HepG2 (cell line): ENCODE data around the gene SMURF1. TPM values are rescaled to one million over a fixed set of nuclear protein-coding genes. Genes with fewer than 3 reads are reported as not detected.

Experiments used
- ATAC-seq: fragments of 200-7000 bp; cut with Tn5 transposase; 3 replicates; pipeline ENCODE4 v1.9.1; 2020; ENCODE audit warnings: mild to moderate bottlenecking, moderate library complexity
- BruUV-seq: library from RNA; stranded (reverse); fragments of 400-500 nt; replicated peaks from 2 replicates; lab custom pipeline; 2021; lab: Mats Ljungman, UMichigan
- CTCF ChIA-PET: fragments of 300-600 bp; formaldehyde crosslinking; extraction: SDS; loops from one replicate; lab custom pipeline; 2021; ENCODE audit warnings: low total read pairs, inconsistent platforms, low intra/inter-chr PET ratio; lab: Yijun Ruan, JAX
- POLR2A ChIA-PET: fragments of 350-600 bp; sonication (Branson Sonifier 250); formaldehyde crosslinking; loops from one replicate; lab custom pipeline; 2020; ENCODE audit warnings: antibody characterized with exemption, inconsistent platforms; lab: Yijun Ruan, JAX
- DNase-seq: peaks from one replicate; pipeline ENCODE4 v3.0.0-alpha.2; 2015; ENCODE audit warnings: low spot score
- FAIRE-seq: peaks from 3 replicates; lab custom pipeline; 2011; peaks lifted over from hg19 to GRCh38; lab: Jason Lieb, UNC
- H2AFZ ChIP-seq: one replicate; pipeline ENCODE4 v1.6.1; 2011; ENCODE audit warnings: low read length, inconsistent platforms
- H3K27ac ChIP-seq: fragments of 300-600 bp; 3 replicates; pipeline ENCODE4 v1.8.0; 2011; ENCODE audit warnings: mixed run types, mild to moderate bottlenecking, mixed read lengths, low read length, inconsistent platforms; ENCODE audit not compliant: insufficient read depth; ENCODE audit errors: extremely low read length
- H3K27me3 ChIP-seq, 2 experiments: fragments of 200-600 bp in 1 of 2; 2 replicates in 1 of 2; 3 replicates in 1 of 2; pipeline versions ENCODE4 v1.6.0 to v1.8.0; 2011; ENCODE audit warnings: low read length in 2 of 2, mild to moderate bottlenecking in 2 of 2, moderate library complexity in 2 of 2, inconsistent platforms in 1 of 2; ENCODE audit not compliant: insufficient read depth in 2 of 2, control insufficient read depth in 1 of 2
- H3K36me3 ChIP-seq, 2 experiments: fragments of 200-600 bp in 1 of 2; replicated peaks in 1 of 2; 2 replicates in 1 of 2; 3 replicates in 1 of 2; pipeline versions ENCODE4 v1.5.1 to v1.8.0; 2011; ENCODE audit warnings: low read length in 2 of 2, inconsistent platforms in 1 of 2; ENCODE audit not compliant: insufficient read depth in 2 of 2, control insufficient read depth in 1 of 2
- H3K4me1 ChIP-seq: 2 replicates; pipeline ENCODE4 v1.5.1; 2012; ENCODE audit warnings: low read length, inconsistent platforms; ENCODE audit not compliant: insufficient read depth
- H3K4me2 ChIP-seq: 2 replicates; pipeline ENCODE4 v1.6.0; 2011; ENCODE audit warnings: low read depth, low read length, inconsistent platforms
- H3K4me3 ChIP-seq, 3 experiments: fragments of 200-600 bp in 1 of 3; sonication (generic), shearing (Covaris generic) in 1 of 3; replicated peaks in 1 of 3; 2 replicates each; pipeline ENCODE4 v1.5.1; 2011 to 2016; ENCODE audit warnings: low read length in 3 of 3, inconsistent platforms in 2 of 3, low read depth in 2 of 3, mild to moderate bottlenecking in 2 of 3, control low read depth in 1 of 3, mixed read lengths in 1 of 3; ENCODE audit not compliant: insufficient read depth in 1 of 3
- H3K79me2 ChIP-seq: one replicate; pipeline ENCODE4 v1.6.1; 2011; ENCODE audit warnings: low read length, inconsistent platforms; ENCODE audit not compliant: insufficient read depth
- H3K9ac ChIP-seq: 2 replicates; pipeline ENCODE4 v1.6.0; 2011; ENCODE audit warnings: mild to moderate bottlenecking, low read depth, low read length, inconsistent platforms; ENCODE audit not compliant: insufficient read depth
- H3K9me3 ChIP-seq: 2 replicates; pipeline ENCODE4 v1.5.1; 2012; ENCODE audit warnings: mild to moderate bottlenecking, low read length
- H4K20me1 ChIP-seq: 2 replicates; pipeline ENCODE4 v1.6.0; 2011; ENCODE audit warnings: inconsistent platforms, mild to moderate bottlenecking, low read length, moderate library complexity; ENCODE audit not compliant: insufficient read depth
- EP300 ChIP-seq, 3 experiments: sonication (generic) in 1 of 3; formaldehyde crosslinking in 1 of 3; IDR thresholded peaks; 2 replicates each; pipeline versions ENCODE4 v1.5.1 to v1.6.1; 2011 to 2020; ENCODE audit warnings: low read depth in 2 of 3, low read length in 2 of 3, borderline replicate concordance in 1 of 3, improper control_type of control experiment in 1 of 3, mild to moderate bottlenecking in 1 of 3, missing genetic modification reagents in 1 of 3, moderate library complexity in 1 of 3
- FOXO1 ChIP-seq: sonication (generic); formaldehyde crosslinking; IDR thresholded peaks from 2 replicates; pipeline ENCODE4 v1.4.0; 2020; ENCODE audit warnings: missing genetic modification reagents
- GATA4 ChIP-seq: sonication (generic); IDR thresholded peaks from 2 replicates; pipeline ENCODE4 v1.6.1; 2016; ENCODE audit warnings: antibody characterized with exemption, low read depth, borderline replicate concordance
- NR2F6 ChIP-seq, 2 experiments: IDR thresholded peaks; 2 replicates each; pipeline ENCODE4 v1.6.1; 2016; ENCODE audit warnings: antibody characterized with exemption in 1 of 2, mild to moderate bottlenecking in 1 of 2
- RARA ChIP-seq: IDR thresholded peaks from 2 replicates; pipeline ENCODE4 v1.6.1; 2016; ENCODE audit warnings: missing genetic modification reagents, missing compliant biosample characterization
- RFXANK ChIP-seq: IDR thresholded peaks from 2 replicates; pipeline ENCODE4 v1.6.1; 2016
- SRSF1 ChIP-seq: fragments of 200-400 bp; formaldehyde crosslinking; optimal IDR thresholded peaks from 2 replicates; pipeline ENCODE3; 2017; ENCODE audit warnings: mild to moderate bottlenecking, low read depth, low read length, moderate library complexity
- SYNCRIP ChIP-seq: fragments of 200-400 bp; formaldehyde crosslinking; IDR thresholded peaks from 2 replicates; pipeline ENCODE4 v1.6.1; 2018; ENCODE audit warnings: mild to moderate bottlenecking, low read depth, low read length; ENCODE audit not compliant: insufficient read depth
- U2AF2 ChIP-seq: fragments of 200-400 bp; formaldehyde crosslinking; IDR thresholded peaks from 2 replicates; pipeline ENCODE4 v1.6.1; 2017; ENCODE audit warnings: low read depth, mild to moderate bottlenecking, low read length
- ZFP36L1 ChIP-seq: sonication (generic); formaldehyde crosslinking; IDR thresholded peaks from 2 replicates; pipeline ENCODE4 v1.8.0; 2022; ENCODE audit warnings: mild to moderate bottlenecking, missing genetic modification reagents, moderate library complexity
- ZFP82 ChIP-seq: sonication (generic); formaldehyde crosslinking; IDR thresholded peaks from 2 replicates; pipeline ENCODE4 v1.5.1; 2020; ENCODE audit warnings: mild to moderate bottlenecking, missing genetic modification reagents, borderline replicate concordance
- ZNF230 ChIP-seq: sonication (generic); formaldehyde crosslinking; IDR thresholded peaks from 2 replicates; pipeline ENCODE4 v1.4.0; 2020; ENCODE audit warnings: mild to moderate bottlenecking, missing genetic modification reagents
- ZNF253 ChIP-seq: sonication (generic); formaldehyde crosslinking; IDR thresholded peaks from 2 replicates; pipeline ENCODE4 v1.8.0; 2022; ENCODE audit warnings: mild to moderate bottlenecking, missing genetic modification reagents, borderline replicate concordance
- ZNF543 ChIP-seq: sonication (generic); formaldehyde crosslinking; IDR thresholded peaks from 2 replicates; pipeline ENCODE4 v1.4.0; 2020; ENCODE audit warnings: mild to moderate bottlenecking, missing genetic modification reagents
- ZNF572 ChIP-seq: sonication (generic); formaldehyde crosslinking; IDR thresholded peaks from 2 replicates; pipeline ENCODE4 v1.5.1; 2020; ENCODE audit warnings: mild to moderate bottlenecking, missing genetic modification reagents
- ZNF629 ChIP-seq: sonication (generic); formaldehyde crosslinking; conservative IDR thresholded peaks from 2 replicates; pipeline ENCODE4 v1.5.0; 2020; ENCODE audit warnings: missing genetic modification reagents
- ZNF709 ChIP-seq: sonication (generic); formaldehyde crosslinking; IDR thresholded peaks from 2 replicates; pipeline ENCODE4 v1.5.0; 2020; ENCODE audit warnings: mild to moderate bottlenecking, missing genetic modification reagents
- ZZZ3 ChIP-seq: sonication (generic); formaldehyde crosslinking; IDR thresholded peaks from 2 replicates; pipeline ENCODE4 v1.4.0; 2020; ENCODE audit warnings: missing genetic modification reagents, mild to moderate bottlenecking, borderline replicate concordance
- WGBS: methylation state at CpG from one replicate; pipeline ENCODE4 v1.1.6; 2017; ENCODE audit warnings: low lambda C conversion rate; 5-methylcytosine and 5-hydroxymethylcytosine counted together
- in situ Hi-C: cut with HindIII; loops from 2 replicates; pipeline ENCODE4 v1.10.0; 2017; ENCODE audit warnings: low pct_unique_long_range_greater_than_20kb; ENCODE audit not compliant: extremely low pct_ligation_motif_present
- intact Hi-C: fragments of 100-400 bp; cut with micrococcal nuclease; formaldehyde crosslinking; loops from one replicate; pipeline ENCODE4 v1.10.0; 2022; ENCODE audit not compliant: unreplicated experiment
- polyA plus RNA-seq, 8 experiments: library from polyadenylated mRNA; depleted of rRNA in 3 of 8; stranded (reverse) in 7 of 8; unstranded in 1 of 8; fragments of >200 nt; fragmentation: Illumina TruSeq in 4 of 8; extraction: Trizol in 4 of 8; gene quantifications; 2 replicates each; pipeline versions ENCODE4 v1.2.1 to v1.2.3, GENCODE V29; 2011 to 2016; ENCODE audit warnings: low read depth in 4 of 8, missing spikeins in 1 of 8, mixed read lengths in 1 of 8; ENCODE audit not compliant: insufficient read depth in 1 of 8
- total RNA-seq, 5 experiments: library from RNA; depleted of rRNA; stranded (reverse); fragments of >200 nt; fragmentation: Illumina TruSeq; extraction: Trizol; gene quantifications; 2 replicates each; pipeline ENCODE4 v1.2.3, GENCODE V29; 2016; ENCODE audit warnings: low read depth in 1 of 5
- TF ChIP-seq, protein P1 (sequence below): sonication (generic); formaldehyde crosslinking; conservative IDR thresholded peaks from 2 replicates; pipeline ENCODE4 v1.4.0; 2020; ENCODE audit warnings: missing genetic modification reagents

SMURF1 gene
- total and polyA plus RNA-seq, 2 of the 13 experiments (the other 11 are each of a cell fraction or from before 2014, with no cell fraction given): 8.3 to 11.1 TPM

DNA sequence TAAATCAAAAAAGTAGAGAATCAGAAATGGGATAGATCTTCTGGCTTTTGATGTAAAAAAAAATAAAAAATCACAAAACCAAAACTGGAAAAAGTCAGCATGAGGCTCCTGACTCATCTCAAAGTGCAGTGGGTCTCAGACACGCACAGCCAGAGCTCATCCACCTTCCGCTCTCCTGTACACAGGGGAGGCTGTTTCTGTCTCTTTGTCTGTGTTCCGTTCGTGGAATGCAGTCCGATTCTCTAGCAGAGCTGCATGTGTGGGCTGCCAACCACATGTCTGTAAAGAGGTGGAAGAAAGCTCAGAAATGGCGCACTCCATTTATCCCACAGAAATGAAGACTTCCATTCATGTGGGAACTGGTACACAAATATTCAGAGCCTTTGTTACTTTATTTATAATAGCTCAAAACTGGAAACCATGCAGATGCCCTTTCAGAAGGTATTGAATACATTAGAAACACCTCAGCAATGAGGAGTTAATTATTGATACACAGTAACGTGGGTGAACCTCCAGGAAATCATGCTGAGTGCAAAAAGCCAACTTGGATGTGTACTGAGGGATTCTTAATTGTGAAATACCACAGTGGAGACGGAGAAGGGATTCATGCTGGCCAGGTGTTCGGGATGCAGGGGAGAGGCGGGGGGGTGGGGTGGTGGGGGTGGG is 142.3 kb downstream of the SMURF1 start:
- POLR2A ChIA-PET: no interaction called here
- H3K9me3 ChIP-seq: no peaks in the 10 kb centered on the region
- no peaks in the 10 kb centered on the region for H3K27me3 ChIP-seq
- 97% methylated on average over 8 of the region's 10 CpGs for WGBS
- H4K20me1 ChIP-seq: no peaks in the 10 kb centered on the region
- H3K79me2 ChIP-seq: no peaks in the 10 kb centered on the region
- no TSS peak for BruUV-seq
- no peak for ATAC-seq
- no peak overlapping the region for H2AFZ ChIP-seq
- no peak overlapping the region for H3K4me2 ChIP-seq
- CTCF ChIA-PET: no interaction called here
- H3K27ac ChIP-seq: no peak overlapping the region
- no peak overlapping the region for H3K4me3 ChIP-seq
- H3K36me3 ChIP-seq: peaks cover 29 to 72% of the 10 kb centered on the region in 2 experiments
- intact Hi-C loops: no loop called here
- no peaks in the 10 kb centered on the region for H3K4me1 ChIP-seq
- TF ChIP-seq GATA4 (no peak), RARA (CRISPR knock-in tag) (no peak), ZFP36L1 (CRISPR knock-in tag) (no peak), ZNF572 (CRISPR knock-in tag) (no peak), SYNCRIP (no peak), ZZZ3 (CRISPR knock-in tag) (no peak), ZNF709 (CRISPR knock-in tag) (no peak), U2AF2 (no peak)
- no peak overlapping the region for H3K9ac ChIP-seq
- DNase-seq: no peak
- no peak for FAIRE-seq
- in situ Hi-C loops: no loop called here

DNA sequence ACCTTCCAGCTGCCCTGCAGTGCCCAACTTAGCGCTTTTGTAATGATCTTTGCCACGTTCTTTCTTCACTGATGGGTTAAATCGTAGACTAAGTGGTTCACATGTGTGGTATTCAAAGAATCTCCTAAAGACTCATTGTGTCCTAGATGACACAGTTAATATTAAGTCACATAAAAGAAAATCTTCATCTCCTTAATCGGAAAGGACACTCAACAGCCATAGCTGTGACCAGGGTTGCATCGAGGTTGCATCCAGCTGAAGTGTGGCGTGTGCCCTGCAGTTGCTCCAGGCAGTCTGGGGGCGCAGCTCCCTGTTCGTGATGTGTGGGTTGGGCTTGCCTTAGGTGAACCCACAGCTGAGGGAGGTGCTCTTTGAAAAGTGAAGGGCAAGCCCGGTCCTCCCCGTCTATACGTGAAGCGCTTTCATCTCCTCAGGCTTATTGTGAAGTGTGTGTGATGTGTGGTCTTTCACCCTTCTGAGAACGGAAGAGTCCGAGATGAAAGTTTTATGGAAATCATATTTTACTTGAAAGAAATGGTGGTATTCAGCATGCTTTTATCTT is 142.9 kb downstream of the SMURF1 start:
- H3K4me1 ChIP-seq: no peaks in the 10 kb centered on the region
- peaks cover 28 to 70% of the 10 kb centered on the region in 2 experiments for H3K36me3 ChIP-seq
- no peaks in the 10 kb centered on the region for H4K20me1 ChIP-seq
- no TSS peak for BruUV-seq
- CTCF ChIA-PET: no interaction called here
- POLR2A ChIA-PET: no interaction called here
- no peaks in the 10 kb centered on the region for H3K27me3 ChIP-seq
- no peak overlapping the region for H2AFZ ChIP-seq
- H3K79me2 ChIP-seq: no peaks in the 10 kb centered on the region
- intact Hi-C loops: no loop called here
- no peak overlapping the region for H3K4me2 ChIP-seq
- FAIRE-seq (no peak), ATAC-seq (no peak), DNase-seq (no peak)
- no peak overlapping the region for H3K27ac ChIP-seq
- no peak overlapping the region for H3K9ac ChIP-seq
- H3K9me3 ChIP-seq: no peaks in the 10 kb centered on the region
- WGBS: 96% methylated on average over 14 of the region's 14 CpGs
- in situ Hi-C loops: no loop called here
- no peak overlapping the region for H3K4me3 ChIP-seq
- TF ChIP-seq NR2F6 (IDR thresholded peaks at IDR 0.05): no peak
- no peak for TF ChIP-seq NR2F6 (CRISPR knock-in tag; IDR thresholded peaks at IDR 0.05)
- no peak for TF ChIP-seq FOXO1 (CRISPR knock-in tag)
- TF ChIP-seq ZFP82 (CRISPR knock-in tag): no peak
- no peak for TF ChIP-seq ZNF230
- no peak for TF ChIP-seq ZNF253 (CRISPR knock-in tag)
- no peak for TF ChIP-seq ZNF629 (CRISPR knock-in tag)
- TF ChIP-seq, protein P1, sequence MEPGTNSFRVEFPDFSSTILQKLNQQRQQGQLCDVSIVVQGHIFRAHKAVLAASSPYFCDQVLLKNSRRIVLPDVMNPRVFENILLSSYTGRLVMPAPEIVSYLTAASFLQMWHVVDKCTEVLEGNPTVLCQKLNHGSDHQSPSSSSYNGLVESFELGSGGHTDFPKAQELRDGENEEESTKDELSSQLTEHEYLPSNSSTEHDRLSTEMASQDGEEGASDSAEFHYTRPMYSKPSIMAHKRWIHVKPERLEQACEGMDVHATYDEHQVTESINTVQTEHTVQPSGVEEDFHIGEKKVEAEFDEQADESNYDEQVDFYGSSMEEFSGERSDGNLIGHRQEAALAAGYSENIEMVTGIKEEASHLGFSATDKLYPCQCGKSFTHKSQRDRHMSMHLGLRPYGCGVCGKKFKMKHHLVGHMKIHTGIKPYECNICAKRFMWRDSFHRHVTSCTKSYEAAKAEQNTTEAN (CRISPR knock-in tag): no peak
- no peak for TF ChIP-seq SRSF1
- no peak for TF ChIP-seq EP300 (IDR thresholded peaks at IDR 0.05; ENCODE audit: low read depth in 2 of 2, low read length in 2 of 2)
- TF ChIP-seq EP300 (CRISPR knock-in tag; IDR thresholded peaks at IDR 0.05; ENCODE audit: borderline replicate concordance): no peak
- no peak for TF ChIP-seq ZNF543 (CRISPR knock-in tag)
- TF ChIP-seq RFXANK: no peak
